Mammary epithelial cell (primary cell): ENCODE measurements around the gene ZSCAN25.

ENCODE experiments used
- CTCF ChIP-seq, 2 donors: IDR thresholded peaks in 1 of 2; conservative IDR thresholded peaks in 1 of 2; 2 replicates each; pipeline ENCODE4 v1.5.1; 2011 to 2012; ENCODE audit warnings: inconsistent platforms in 2 of 2, low read length in 2 of 2, mild to moderate bottlenecking in 2 of 2, control low read depth in 1 of 2, low read depth in 1 of 2; ENCODE audit not compliant: insufficient read depth in 1 of 2; ENCODE audit errors: extremely low read depth in 1 of 2
- EZH2 ChIP-seq: IDR thresholded peaks from 2 replicates; pipeline ENCODE4 v1.6.1; 2012; ENCODE audit warnings: low read length, inconsistent platforms, borderline replicate concordance

- no peak for TF ChIP-seq CTCF (conservative IDR thresholded peaks at IDR 0.05 in 1 of 2, IDR thresholded peaks at IDR 0.05 in 1 of 2; ENCODE audit: extremely low read depth in 1 of 2, insufficient read depth in 1 of 2, low read depth in 1 of 2, low read length in 2 of 2)
- no peak for TF ChIP-seq EZH2
These were observed 25.3 kb downstream of the ZSCAN25 start for GRCh38 chr7:99642027-99642426.
